Ureter (tissue), 1 donor: ENCODE measurements around the gene SYNDIG1. TPM values are rescaled to one million over a fixed set of nuclear protein-coding genes. Genes with fewer than 3 reads are reported as not detected.

Experiments
- DNase-seq: peaks from one replicate; pipeline ENCODE4 v3.0.0-alpha.2; 2020; ENCODE audit warnings: low spot score
- total RNA-seq: library from RNA; stranded (reverse); gene quantifications from one replicate; pipeline ENCODE4 v1.2.4, GENCODE V29; 2023
- donor health status: DM: yes; HTN: yes; CAD: no.

SYNDIG1 gene
- total RNA-seq, 1 donor from 2014 or later: 4.6 TPM

DNA sequence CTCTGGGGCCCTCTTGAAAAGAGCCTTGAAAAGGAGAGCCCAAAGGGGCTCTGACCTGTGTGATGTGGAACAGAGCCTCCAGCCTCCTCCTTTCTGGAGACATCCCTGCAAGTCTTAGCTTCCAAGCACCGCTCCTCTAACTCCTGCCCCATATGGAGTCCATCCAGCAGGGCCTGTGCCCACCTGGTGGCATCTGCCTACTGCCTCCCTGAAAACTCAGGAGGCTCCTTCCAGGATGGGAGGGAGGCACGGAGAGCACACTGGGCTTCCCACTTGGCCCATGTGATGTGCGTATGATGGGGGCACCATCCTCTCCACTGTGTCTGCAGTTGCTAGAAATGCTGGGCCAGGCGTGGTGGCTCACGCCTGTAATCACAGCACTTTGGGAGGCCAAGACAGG is 98.1 kb downstream of the SYNDIG1 start:
- DNase-seq: no peak

DNA sequence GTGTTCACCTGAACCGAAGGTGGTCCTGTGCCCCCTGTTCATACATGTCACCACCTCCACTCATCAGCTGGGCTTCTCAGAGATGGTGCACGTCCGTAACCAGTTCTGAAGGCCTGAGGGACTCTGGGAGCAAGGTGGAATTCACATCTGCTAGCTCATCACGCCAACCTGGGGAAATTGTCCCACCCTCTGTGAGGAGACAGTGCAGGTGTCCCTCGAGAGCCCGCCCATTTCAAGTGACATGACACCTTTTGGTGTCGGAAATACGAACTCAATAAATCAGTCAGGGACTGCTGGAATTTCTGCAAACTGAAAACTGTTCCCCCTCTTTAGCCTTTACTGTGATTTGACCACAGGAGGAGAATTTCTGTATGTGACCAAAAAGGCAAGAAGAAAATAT is 99.4 kb downstream of the SYNDIG1 start:
- no peak for DNase-seq

DNA sequence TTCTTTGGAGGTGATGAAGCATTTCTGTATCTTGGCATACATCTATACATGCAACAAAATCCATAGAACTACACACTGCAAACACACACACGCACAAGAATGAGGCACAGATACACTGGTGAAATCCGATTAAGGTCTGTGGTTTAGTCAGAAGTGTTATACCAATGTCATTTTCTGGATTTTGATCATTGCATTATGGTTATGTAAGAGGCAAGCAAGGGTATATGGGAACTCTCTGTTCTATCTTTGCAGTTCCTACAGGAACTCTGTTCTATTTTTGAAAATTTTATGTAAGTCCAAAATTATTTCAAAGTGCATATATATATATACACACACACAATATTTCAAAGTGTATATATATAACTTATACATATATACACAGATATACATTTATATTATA is 101.7 kb downstream of the SYNDIG1 start:
- DNase-seq: no peak

DNA sequence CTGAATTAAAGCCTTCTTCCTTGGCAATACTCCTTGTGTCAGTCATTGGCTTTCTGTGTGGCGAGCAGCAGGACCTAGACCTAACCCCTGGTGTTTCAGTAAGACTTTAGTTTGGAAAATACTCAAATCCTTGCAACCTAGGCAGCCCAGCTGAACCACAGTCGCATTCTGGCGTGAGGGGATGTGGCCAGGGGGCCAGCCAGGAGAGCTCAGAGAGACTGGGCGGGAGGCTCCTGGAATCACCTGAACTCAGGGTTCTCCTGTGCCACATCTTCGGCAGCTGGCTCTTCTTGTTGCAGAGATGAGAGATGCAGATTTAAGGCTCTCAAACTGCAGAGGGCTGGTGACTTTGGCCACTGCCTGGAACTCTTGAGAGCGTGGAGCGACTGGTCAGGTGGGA is 102.7 kb downstream of the SYNDIG1 start:
- DNase-seq: no peak

DNA sequence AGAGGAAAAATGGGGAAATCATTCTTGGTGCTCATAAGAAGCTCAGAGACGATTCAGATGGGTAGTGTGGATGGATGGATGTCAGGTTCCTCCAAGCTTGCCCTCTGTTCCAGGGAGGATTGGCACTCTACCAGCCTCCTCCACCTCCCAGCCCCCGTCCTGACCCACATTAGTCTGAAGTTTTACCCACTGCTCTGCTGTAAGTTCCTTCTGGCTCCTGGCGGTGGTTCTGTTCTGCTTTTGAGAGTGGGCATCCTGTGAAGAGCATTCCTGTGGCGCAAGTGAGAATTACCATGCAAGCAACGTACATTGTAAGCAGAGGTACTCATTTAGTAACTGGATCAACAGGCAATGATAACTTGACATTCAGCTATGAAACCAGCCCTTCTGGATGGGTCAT is 103.4 kb downstream of the SYNDIG1 start:
- DNase-seq: no peak

DNA sequence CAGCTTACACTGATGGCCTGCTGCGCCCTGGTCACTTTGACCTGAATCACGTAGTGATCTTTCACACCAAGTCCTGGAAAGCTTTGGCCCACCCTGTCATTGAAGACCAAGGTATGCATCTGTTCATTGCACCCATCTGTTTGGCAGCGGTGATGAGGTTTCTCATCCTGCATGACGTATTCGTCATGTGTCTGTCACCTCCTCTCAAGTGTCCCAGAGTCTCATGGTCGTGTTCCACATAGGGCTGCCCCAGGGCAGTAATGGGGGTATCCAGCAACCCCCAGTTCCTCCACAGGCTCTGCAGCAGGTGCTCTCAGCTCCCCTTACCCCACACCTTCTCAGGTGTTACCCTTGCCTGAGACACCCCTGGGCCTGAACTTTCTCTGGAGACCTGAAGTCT is 104.1 kb downstream of the SYNDIG1 start:
- no peak for DNase-seq

DNA sequence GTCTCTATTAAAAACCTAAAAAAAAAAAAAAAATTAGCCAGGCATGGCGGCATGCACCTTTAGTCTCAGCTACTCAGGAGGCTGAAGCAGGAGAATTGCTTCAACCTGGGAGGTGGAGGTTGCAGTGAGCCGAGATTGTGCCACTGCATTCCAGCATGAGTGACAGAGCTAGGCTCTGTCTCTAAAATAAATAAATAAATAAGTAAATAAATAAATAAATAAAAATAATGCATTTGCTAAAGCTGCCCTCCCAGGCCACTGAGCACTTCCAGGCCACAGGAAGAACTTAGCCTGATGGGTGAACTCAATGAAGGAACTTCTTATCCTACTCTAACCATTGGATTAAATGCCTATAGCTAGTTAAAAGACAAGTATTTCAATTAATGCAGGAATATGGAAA is 104.9 kb downstream of the SYNDIG1 start:
- no peak for DNase-seq

DNA sequence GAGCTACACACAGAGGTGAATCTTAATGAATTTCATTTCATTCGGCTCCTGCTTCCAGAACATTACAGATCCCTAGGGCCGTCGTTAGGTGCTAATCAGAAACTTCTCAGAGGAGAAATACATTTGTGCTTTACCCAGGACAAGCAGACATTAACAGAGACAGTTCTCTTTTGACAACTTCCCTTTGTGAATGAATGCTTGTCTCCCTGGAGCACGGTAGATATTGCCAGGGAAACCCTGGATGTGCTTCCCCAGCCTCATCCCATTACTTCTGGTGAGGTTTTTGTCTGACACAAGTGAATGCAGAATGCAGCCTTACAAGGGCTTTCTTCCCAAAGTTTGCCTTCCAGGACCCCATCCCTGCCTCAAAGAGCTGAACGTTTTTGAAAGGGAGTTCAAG is 105.4 kb downstream of the SYNDIG1 start:
- DNase-seq: no peak

DNA sequence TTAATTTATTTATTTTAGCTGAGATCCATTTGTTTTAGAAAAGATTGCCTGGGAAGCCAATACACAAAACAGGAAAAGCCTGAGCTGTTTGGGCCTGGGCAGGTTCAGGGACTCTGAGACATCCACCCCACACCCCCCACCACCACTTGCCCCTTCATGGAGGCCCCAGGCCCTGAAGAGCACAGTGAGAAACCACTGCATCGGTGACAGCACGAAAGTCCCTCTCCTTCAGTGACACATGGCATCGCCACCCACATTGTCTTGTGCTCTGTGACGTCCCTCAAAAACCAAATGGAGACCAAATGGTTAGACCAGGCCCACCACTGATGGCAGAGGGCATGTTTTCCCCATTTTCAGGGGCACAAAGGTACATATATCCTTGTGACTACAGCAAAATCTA is 106.4 kb downstream of the SYNDIG1 start:
- DNase-seq: no peak

DNA sequence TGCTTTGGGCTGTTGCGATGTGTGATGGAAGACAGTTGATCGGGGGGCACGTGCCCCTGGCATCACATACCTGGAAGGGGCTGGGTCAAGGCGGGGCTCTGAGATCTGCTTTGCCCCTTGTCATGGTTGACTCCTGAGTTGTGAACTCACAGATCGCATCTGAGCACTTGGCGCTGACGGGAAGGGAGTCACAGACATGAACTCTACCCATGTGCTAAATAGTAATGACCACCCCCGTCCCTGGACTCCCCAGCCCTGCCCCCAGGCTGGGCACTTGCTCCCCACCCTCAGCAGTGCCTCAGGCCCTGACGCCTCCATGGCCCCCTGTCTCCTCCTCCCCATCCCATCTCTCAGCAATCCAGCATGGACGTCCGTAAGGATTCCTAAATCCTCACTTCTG is 107.0 kb downstream of the SYNDIG1 start:
- no peak for DNase-seq

DNA sequence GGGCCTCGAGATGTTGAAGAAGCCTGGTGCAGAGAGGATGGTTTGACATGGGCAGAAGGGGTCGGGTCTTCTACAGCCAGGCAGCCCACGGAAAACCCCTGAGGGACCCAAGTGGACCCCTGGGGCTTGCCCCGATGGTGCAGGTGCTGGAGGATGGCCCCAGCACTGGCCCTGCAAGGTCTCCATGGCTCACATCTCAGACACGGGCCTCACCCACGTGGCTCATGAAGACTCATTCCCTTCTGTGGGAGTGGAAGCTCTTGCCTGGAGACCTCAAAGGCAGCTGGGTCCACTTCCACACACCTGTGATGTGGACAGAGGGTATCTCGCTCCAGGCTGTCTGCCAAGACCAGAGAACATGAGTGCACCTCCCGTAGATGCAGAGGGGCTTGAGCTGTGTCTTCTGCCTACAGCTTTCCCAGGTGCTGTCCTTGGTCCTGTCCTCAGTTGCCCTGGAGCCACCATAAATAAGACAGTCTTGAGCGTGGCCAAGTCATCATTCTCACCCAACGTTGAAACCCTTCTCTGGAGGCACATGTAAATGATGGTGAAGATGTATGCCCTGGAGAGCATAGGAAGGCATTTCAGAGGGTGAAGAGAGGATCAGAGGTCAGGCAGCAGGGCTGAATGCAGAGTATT is 108.0 kb downstream of the SYNDIG1 start:
- no peak for DNase-seq

DNA sequence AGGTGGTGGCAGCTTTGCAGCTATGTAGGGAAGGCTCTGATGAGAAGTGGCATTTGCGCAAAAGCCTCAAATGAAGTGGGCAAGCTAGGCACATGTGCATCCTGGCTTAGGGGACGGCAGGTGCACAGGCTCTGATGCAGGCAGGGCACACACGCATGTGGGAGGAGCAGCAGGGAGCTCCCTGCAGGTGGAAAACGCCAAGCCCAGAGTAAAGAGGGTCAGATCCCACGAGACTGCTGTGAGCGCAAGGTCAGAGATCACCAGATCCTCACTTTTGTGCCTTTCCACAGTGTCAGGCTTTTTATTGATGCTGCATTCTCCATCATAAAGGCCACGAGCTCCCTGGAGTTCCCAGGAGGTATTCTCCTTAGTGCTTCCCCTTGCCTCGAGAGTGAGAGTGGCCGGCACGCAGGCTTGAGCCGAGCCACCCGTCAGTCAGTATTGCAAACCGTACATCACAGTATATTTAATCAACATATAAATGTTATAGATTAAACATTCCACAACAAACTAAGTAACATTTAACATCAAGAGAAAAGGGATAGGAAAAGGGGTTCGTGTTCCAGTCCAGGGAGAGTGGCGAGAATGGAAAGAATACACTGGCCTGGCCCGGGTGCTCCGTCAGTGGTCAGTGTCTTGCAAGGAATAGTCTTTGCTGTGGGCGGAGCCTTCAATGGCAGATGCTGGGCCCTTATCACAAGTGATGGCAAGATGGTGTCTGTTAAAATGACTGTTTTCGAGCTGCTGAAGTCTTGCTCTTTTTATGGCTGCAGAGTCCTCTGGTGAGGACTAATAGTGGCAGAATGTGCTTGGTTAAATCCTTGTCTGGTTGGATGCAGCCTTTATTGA is 109.4 kb downstream of the SYNDIG1 start:
- no peak for DNase-seq

DNA sequence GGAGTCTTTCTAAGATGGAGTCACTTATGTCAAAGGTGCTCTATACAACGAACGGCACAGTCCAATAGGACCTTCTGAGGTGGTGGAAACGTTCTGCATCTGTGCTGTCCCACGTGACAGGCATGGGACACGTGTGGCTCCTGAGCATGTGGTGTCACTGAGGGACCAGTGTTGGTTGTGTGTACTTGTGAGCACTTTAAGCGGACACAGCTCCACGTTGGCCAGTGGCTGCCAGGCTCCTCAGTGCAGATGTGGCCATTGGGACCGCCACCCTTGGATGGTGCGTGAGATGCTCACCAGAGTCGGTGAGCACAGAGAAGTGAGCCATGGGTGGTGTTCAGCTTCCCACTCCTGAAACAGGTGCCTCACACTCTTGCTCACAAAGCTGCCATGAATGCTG is 110.0 kb downstream of the SYNDIG1 start:
- no peak for DNase-seq

DNA sequence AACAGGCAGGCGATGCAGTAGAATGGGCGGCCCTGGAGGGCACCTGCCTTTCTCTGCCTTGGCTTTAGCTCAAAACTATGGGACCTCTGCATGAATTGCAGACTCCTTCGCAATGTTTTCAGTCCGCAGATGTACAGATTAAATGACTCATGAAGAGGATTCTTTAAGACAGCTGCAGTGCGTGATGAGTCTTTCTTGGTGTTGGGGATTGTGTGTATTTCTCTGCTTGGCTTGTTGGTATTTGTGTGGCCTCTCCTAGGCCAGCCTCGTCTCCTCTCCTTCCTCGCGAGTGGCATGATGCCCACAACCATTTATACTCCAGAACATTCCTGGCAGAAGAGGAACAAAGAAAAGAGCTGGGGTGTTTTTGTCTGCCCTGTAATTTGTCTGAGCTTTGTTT is 110.6 kb downstream of the SYNDIG1 start:
- no peak for DNase-seq

DNA sequence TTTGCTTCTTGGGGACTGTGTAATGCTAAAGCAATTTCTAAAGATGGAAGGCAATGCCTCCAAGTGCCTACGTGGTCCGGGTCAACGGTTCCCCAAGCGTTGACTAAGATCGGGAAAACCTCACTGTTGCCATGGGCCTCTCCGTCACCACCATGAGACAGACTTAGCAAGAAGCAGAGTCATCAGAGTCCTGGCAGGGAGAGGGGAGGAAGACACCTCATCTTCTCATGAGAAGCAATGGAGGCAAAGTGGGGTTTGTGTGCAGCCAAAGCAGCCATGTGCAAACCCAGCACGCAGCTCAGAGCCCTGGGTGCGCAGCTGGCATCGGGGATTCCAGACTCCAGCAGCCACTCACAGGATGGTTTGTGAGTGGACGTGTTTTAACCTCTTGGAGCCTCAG is 111.4 kb downstream of the SYNDIG1 start:
- no peak for DNase-seq

DNA sequence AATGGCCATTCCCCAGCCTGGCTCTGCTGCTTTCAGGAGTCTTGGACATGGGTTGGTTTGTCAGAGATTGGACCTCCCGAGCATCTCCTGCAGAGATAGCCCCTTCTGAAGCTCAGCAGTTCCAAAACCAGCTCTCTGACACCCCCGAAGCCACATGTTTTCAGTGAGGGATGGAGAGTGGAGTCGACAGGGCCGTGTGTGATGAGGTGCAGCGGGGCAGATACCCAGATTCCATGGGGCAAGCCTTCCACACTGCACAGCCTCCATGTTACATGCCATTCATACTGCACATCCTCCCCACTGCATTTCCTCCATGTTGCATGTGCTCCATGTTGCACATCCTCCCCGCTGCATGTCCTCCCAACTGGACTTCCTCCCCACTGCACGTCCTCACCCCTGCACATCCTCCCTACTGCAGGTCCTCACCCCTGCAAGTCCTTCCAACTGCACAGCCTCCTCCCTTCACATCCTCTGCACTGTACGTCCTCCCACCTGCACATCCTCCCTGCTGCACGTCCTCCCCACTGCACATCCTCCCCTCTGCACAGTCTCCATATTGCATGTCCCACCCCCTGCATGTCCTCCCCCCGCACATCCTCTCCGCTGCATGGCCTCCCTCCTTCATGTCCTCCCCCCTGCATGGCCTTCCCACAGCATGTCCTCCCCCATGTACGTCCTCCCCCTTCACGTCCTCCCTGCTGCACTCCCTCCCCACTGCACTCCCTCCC is 112.2 kb downstream of the SYNDIG1 start:
- no peak for DNase-seq

DNA sequence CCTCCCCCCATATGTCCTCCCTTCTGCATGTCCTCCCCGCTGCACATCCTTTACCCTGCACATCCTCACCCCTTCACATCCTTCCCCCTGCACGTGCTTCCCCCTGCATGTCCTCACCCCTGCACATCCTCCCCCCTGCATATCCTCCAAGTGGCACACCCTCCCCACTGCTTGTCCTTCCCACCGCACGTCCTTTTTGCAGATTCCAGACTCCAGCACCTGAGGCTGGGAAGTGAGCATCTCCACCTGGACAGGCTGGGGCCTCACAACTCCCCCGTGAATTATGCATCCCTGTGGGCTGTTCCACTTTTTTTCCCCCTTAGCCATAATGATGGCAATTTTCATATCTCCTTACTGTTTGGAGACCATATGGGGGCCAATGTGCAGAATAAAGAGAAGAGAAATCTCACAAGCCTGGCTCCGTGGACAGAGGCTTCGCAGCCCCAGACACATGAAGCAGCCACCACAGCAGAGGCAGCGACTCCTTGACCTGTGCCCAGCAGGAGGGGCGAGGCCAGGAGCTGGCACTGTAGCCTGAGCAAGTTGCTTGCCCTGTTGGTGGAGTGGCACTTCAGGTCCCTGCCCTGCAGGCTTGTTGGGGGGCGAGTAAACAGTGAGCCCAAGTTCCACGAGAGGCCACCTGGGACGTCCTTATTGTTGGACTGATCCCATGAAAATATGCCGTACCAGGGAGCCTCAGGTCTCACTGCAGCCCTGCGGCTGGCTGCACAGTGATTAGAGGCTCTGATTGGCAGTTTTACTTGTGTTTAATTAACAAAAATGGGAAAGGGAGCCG is 113.1 kb downstream of the SYNDIG1 start:
- peak; percentile 28 for DNase-seq

DNA sequence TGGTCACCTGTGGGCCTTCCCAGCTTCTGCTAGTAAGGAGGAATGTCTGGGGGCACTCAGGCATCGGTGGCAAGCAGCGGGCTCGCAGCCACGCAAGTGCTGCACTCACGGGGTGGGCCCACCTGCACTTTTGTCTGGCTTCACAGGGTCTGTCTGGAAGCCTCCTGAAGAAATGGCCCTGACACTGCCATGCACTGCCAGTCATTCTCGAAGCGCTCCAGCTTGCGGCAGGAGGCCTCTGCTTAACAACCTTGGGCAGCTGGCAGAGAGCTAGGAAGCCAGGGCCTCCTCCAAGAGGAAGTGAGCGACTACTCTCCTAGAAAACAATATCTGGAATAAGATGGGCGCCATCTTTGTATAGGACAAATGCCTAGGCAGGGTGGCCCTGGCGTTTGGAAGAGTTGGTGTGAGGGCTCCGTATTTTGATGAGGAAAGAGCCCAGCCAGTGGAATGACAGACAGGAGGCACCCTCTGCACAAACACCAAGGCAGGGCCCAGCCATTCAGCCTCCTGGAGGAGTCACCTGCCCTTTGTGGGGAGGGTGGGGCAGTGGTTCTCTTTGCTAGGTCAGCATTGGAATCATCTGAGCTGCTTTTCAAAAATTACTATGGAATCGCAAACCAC is 113.9 kb downstream of the SYNDIG1 start:
- peak; percentile 35 for DNase-seq

DNA sequence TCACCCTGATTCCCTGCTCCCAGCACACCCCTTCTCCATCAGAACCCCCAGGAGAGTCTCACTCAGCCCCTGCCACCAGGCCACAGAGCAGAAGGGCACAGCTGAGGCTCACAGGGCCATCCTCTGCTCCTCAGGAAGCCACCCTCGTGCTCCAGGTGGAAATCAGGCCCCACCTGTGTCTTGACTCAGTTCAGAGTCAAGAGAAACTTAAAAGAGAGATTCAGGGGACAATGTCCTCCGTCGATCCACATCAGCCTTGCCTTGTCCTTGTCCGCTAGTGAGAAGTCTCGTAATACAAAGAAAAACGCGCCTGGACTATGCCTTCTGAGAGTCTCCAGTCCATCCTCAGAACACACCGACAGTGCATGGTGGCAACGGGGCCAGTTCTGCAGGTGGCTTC is 114.6 kb downstream of the SYNDIG1 start:
- DNase-seq: no peak

DNA sequence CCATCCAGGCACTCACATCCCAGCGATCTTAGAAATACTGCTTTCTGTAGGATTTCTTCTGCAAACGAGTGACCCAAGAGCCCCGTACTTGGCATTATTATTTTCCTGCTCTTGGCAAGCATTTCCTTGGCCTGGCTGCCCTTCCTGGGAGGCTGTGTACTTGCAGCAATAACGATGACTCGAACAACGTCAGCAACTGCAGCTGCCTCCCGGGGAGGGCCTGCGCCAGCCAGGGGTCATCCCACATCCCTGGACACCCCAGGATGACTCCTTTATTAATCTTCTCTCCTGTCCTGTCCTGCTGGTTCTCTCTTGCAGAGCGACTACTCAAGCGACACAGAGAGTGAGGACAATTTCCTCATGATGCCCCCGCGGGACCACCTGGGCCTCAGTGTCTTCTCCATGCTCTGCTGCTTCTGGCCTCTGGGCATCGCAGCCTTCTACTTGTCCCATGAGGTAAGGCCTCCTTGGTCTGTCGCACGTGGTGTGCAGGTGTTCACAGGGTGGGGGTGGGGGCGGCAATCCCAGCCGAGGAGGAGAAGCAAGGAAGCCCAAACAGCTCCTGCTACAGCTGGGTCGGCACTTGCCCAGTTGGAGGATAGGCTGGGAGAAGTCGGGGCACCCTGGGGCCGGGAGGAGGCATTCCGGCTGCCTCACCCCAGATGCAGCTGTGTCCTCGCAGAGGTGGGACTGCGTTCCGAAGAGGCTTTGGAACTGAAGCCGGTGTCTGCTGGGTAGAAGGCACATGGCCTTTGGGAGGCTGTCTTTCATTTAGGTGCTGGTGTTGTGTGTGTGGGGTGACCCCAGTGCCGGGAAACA is 115.3 kb downstream of the SYNDIG1 start:
- peak; percentile 43 for DNase-seq
